SK-N-SH treated with all-trans-retinoic acid at 6 μM for 48 hours (cell line): ENCODE measurements around the gene RNF135.
"Not testable (repeated sequence)": the region's sequence is repeated elsewhere in the genome, so short reads cannot be mapped to it uniquely, and the experiment has no call there.

Experiments
- CREB5 ChIP-seq: fragments of 250-450 bp; sonication (Bioruptor Pico); IDR thresholded peaks from 2 replicates; pipeline ENCODE4 v1.5.1; 2020; ENCODE audit warnings: low read depth, mild to moderate bottlenecking, moderate library complexity
- GLIS3 ChIP-seq: fragments of 250-450 bp; sonication (Bioruptor Pico); IDR thresholded peaks from 2 replicates; pipeline ENCODE4 v1.5.0; 2020; ENCODE audit warnings: mild to moderate bottlenecking, moderate library complexity
- ISL1 ChIP-seq: fragments of 250-450 bp; sonication (Bioruptor Pico); IDR thresholded peaks from 2 replicates; pipeline ENCODE4 v2.1.2; 2022; ENCODE audit warnings: mild to moderate bottlenecking, moderate library complexity
- PATZ1 ChIP-seq: fragments of 250-450 bp; sonication (Bioruptor Pico); IDR thresholded peaks from 2 replicates; pipeline ENCODE4 v1.8.0; 2020; ENCODE audit warnings: mild to moderate bottlenecking, moderate library complexity, borderline replicate concordance
- SNAI2 ChIP-seq: fragments of 250-450 bp; sonication (Bioruptor Pico); IDR thresholded peaks from 2 replicates; pipeline ENCODE4 v1.5.0; 2020; ENCODE audit warnings: mild to moderate bottlenecking, moderate library complexity
- TOX ChIP-seq: fragments of 250-450 bp; sonication (Bioruptor Pico); IDR thresholded peaks from 2 replicates; pipeline ENCODE4 v1.8.0; 2021; ENCODE audit warnings: mild to moderate bottlenecking, moderate library complexity, borderline replicate concordance
- ZNF70 ChIP-seq: fragments of 450-650 bp; formaldehyde crosslinking; IDR thresholded peaks from 2 replicates; pipeline ENCODE4 v1.5.0; 2020; ENCODE audit warnings: mild to moderate bottlenecking, moderate library complexity

- TF ChIP-seq GLIS3, PATZ1, SNAI2, TOX, CREB5, ZNF70, ISL1 (CRISPR knock-in tag): not testable (repeated sequence)
These were observed 70.0 kb downstream of the RNF135 start for GRCh38 chr17:31040837-31041236.
